ENCODE data around the gene ZNF791. TPM values are rescaled to one million over a fixed set of nuclear protein-coding genes. Genes with fewer than 3 reads are reported as not detected.

ZNF791 gene
- total RNA-seq, 1 donor: 20.3 TPM

DNA sequence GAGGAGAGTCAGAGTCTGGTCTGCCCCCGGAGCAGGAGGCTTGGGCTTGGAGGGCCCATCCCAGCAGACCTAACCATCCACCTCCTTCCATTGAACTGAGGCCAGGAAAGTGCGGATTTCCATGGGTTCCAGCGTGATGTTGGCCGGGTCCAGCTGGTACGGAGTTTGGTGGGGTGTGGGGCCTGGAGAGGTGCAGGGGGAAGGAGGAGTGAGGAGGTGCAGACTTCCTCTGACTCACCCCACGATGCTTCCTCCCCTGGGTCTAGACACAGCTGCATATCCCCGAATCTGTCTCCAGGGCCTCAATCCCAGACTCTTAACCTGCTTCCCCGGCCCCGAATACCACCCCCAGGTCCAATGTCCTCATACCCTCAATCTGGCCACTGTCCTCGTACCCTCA is 35.8 kb downstream of the ZNF791 start:
- H3K4me3 ChIP-seq (ENCODE audit: low read depth, low read length): no peak overlapping the region
- no peak for DNase-seq (ENCODE audit: low read depth)
- TF ChIP-seq, protein P1, sequence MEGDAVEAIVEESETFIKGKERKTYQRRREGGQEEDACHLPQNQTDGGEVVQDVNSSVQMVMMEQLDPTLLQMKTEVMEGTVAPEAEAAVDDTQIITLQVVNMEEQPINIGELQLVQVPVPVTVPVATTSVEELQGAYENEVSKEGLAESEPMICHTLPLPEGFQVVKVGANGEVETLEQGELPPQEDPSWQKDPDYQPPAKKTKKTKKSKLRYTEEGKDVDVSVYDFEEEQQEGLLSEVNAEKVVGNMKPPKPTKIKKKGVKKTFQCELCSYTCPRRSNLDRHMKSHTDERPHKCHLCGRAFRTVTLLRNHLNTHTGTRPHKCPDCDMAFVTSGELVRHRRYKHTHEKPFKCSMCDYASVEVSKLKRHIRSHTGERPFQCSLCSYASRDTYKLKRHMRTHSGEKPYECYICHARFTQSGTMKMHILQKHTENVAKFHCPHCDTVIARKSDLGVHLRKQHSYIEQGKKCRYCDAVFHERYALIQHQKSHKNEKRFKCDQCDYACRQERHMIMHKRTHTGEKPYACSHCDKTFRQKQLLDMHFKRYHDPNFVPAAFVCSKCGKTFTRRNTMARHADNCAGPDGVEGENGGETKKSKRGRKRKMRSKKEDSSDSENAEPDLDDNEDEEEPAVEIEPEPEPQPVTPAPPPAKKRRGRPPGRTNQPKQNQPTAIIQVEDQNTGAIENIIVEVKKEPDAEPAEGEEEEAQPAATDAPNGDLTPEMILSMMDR (IDR thresholded peaks at IDR 0.05; ENCODE audit: insufficient read depth, low read depth, low read length): no peak

DNA sequence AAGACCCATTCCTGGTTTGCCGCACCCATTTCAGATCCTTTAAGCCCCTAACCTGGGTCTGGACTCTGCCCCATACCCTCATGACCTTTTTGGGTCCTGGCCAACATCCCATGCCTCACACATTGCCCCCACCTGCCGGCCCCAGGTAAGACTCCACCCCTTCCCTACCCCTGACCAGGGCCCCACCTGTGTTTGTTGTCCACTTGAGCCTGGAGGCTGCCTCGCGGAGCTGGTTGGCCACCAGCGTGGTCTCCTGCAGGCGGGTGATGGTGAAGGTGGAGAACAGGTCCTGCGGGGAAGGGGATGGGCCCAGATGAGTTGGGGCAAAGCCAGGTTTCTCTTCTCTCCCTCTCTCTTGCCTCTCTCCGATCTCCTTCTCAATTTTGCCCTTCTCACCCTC is 36.3 kb downstream of the ZNF791 start:
- TF ChIP-seq, protein P1 (IDR thresholded peaks at IDR 0.05; ENCODE audit: insufficient read depth, low read depth, low read length): no peak
- no peak overlapping the region for H3K4me3 ChIP-seq (ENCODE audit: low read depth, low read length)
- DNase-seq (ENCODE audit: low read depth): no peak

DNA sequence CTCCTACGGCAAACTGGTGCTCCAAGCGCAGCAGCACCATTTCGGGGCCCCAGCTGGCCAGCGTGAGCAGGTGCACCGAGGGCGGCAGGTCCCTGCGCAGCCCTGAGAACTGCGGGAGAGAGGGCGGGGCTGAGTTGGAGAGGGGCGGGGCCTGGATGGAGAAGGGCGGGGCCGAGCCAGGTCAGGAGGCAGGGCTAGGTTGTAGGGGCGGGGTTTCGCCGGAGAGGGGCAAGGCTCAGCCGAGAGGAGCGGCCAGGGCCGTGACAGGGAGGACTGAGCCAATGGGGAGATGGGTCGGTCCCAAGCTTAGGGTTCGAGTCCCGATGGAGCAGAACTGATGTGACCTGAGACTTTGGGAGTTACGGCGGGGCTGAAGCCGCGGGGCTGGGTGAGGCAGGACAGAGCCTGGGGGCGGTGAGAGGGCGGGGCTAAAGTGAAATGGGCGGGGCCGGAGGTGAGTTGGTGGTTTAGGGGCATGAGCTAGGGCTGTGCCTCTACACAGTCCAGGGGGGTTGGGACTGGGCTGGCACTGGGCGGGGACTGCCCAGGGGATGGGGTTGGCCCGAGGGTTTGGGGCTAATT is 36.9 kb downstream of the ZNF791 start:
- TF ChIP-seq, protein P1 (IDR thresholded peaks at IDR 0.05; ENCODE audit: insufficient read depth, low read depth, low read length): no peak
- peak; percentile 16 for DNase-seq (ENCODE audit: low read depth)
- H3K4me3 ChIP-seq (ENCODE audit: low read depth, low read length): peak overlapping the region; percentile 30

DNA sequence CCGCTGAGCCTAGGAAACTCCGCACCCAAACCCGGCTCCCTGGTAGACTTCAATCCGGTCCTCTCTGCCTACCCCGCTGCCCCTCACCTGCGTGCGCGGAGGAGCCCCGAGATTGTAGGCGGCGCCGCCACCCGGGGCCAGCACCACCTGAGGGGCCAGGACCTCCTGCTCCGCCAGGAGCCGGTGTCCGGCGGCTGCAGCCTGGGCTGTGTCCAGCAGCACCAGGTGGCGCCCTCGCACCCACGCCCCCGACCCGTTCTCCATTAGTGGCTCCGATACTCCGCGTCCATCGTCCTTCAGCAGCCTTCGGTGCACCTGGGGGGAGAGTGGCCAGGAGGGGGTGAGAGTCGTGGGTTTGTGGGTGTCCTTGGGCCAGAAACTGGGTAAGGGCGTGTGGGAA is 37.4 kb downstream of the ZNF791 start:
- peak overlapping the region; percentile 30 for H3K4me3 ChIP-seq (ENCODE audit: low read depth, low read length)
- TF ChIP-seq, protein P1 (IDR thresholded peaks at IDR 0.05; ENCODE audit: insufficient read depth, low read depth, low read length): peak; percentile 31
- DNase-seq (ENCODE audit: low read depth): no peak

DNA sequence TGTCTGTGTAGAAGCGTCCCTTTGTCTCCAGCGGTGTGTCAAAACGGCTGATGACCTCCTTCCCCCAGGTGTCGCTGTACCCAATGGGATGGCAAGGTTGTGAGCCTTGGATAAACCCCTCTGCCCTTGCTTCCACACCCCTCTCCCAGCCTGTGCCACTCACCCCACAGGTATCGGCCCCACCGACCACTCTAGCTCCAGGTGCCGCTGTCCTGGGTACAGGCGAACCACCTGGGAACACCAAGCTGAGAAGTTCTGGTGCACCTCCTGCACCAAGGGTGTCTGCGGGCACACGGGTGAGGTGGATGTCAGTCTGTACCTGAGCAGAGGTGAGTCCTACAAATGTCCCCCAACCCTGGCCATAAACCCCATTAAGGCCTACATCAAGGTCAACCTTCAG is 39.2 kb downstream of the ZNF791 start:
- no peak overlapping the region for H3K4me3 ChIP-seq (ENCODE audit: low read depth, low read length)
- TF ChIP-seq, protein P1 (IDR thresholded peaks at IDR 0.05; ENCODE audit: insufficient read depth, low read depth, low read length): no peak
- no peak for DNase-seq (ENCODE audit: low read depth)

DNA sequence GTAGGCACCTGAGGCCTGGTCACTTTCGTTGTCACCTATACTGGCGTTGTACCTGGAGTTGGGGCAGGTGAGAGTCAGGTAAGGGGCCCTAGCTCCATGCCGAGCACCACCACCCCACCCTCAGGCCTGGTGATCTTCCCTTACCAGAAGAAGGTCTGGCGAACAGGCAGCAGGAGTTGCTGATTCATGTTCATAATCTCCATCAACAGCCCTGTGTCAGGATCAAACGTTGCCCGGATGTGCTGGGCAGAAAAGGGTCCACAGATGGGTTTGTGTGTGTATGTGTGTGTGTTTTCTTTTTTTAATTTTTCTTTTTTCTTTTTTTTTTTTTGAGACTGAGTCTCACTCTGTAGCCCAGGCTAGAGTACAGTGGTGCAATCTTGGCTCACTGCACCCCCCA is 41.5 kb downstream of the ZNF791 start:
- H3K4me3 ChIP-seq (ENCODE audit: low read depth, low read length): no peak overlapping the region
- TF ChIP-seq, protein P1 (IDR thresholded peaks at IDR 0.05; ENCODE audit: insufficient read depth, low read depth, low read length): no peak
- DNase-seq (ENCODE audit: low read depth): no peak

DNA sequence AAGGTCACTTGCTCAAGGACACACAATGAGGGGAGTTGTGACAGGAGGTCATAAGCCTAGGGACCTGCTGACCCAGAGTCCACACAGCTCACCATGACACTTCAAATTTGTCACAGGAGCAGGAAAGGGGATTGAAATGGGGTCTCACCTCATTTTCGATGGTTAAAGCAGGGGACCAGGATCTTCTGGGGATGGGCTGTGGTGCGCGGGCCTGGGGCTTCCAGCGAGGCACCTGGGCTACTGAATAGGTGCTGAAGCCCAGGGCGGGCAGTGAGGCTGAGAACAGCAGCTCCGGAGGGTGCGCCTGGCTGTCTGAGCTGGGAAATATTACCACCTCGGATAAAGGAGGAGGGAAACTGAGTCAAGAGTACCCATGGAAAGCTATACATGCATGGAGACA is 44.8 kb downstream of the ZNF791 start:
- H3K4me3 ChIP-seq (ENCODE audit: low read depth, low read length): no peak overlapping the region
- TF ChIP-seq, protein P1 (IDR thresholded peaks at IDR 0.05; ENCODE audit: insufficient read depth, low read depth, low read length): no peak
- no peak for DNase-seq (ENCODE audit: low read depth)

All from fibroblast of villous mesenchyme (primary cell).